ENCODE results near the gene PRDM16. TPM values are rescaled to one million over a fixed set of nuclear protein-coding genes. Genes with fewer than 3 reads are reported as not detected.

Gene PRDM16
- total and polyA plus RNA-seq, 2 of the 8 experiments (the other 6 are each of a cell fraction or from before 2014, with no cell fraction given): 0.39 to 0.43 TPM

GRCh38 chr1:3074800-3075199, 5.8 kb downstream of the PRDM16 start (continued):
- no peak for TF ChIP-seq CHD7 (IDR thresholded peaks at IDR 0.05; ENCODE audit: insufficient replicate concordance, low read length)
- TF ChIP-seq CEBPB (IDR thresholded peaks at IDR 0.05; ENCODE audit: low read depth, low read length): no peak
- TF ChIP-seq SUZ12 (IDR thresholded peaks at IDR 0.05; ENCODE audit: low read length): no peak
- no peak for TF ChIP-seq CHD2 (IDR thresholded peaks at IDR 0.05; ENCODE audit: low read length)
- no peak for TF ChIP-seq EZH2 (IDR thresholded peaks at IDR 0.05; ENCODE audit: low read depth, low read length, severe bottlenecking)

All from H1 (cell line).